LNCAP (cell line): ENCODE measurements around the gene APLF.

ENCODE experiments used
- TF ChIP-seq, protein P1 (sequence below): fragments of 450-650 bp; IDR thresholded peaks from 2 replicates; pipeline ENCODE4 v1.5.1; 2017; ENCODE audit warnings: mild to moderate bottlenecking

APLF gene

DNA sequence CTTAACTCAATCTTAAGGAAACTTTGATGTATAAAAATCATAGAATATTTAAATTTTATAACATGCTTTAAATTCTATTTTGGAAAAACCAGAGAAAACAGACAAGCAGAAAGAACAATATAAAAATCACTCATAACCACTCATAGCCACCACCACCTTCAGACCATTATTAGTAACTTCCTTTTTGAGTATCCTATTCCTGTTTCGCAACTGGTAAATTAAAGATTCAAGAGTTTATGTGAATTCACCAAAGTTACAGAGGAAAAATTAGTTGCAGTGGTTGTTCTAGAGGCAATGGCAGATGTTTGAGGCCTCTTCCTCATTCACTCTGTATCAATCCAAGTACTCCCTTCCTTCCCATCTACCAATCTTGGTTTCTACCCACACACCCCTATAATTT, 126.7 kb downstream of the APLF start:
- TF ChIP-seq, protein P1, sequence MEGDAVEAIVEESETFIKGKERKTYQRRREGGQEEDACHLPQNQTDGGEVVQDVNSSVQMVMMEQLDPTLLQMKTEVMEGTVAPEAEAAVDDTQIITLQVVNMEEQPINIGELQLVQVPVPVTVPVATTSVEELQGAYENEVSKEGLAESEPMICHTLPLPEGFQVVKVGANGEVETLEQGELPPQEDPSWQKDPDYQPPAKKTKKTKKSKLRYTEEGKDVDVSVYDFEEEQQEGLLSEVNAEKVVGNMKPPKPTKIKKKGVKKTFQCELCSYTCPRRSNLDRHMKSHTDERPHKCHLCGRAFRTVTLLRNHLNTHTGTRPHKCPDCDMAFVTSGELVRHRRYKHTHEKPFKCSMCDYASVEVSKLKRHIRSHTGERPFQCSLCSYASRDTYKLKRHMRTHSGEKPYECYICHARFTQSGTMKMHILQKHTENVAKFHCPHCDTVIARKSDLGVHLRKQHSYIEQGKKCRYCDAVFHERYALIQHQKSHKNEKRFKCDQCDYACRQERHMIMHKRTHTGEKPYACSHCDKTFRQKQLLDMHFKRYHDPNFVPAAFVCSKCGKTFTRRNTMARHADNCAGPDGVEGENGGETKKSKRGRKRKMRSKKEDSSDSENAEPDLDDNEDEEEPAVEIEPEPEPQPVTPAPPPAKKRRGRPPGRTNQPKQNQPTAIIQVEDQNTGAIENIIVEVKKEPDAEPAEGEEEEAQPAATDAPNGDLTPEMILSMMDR = no peak

DNA sequence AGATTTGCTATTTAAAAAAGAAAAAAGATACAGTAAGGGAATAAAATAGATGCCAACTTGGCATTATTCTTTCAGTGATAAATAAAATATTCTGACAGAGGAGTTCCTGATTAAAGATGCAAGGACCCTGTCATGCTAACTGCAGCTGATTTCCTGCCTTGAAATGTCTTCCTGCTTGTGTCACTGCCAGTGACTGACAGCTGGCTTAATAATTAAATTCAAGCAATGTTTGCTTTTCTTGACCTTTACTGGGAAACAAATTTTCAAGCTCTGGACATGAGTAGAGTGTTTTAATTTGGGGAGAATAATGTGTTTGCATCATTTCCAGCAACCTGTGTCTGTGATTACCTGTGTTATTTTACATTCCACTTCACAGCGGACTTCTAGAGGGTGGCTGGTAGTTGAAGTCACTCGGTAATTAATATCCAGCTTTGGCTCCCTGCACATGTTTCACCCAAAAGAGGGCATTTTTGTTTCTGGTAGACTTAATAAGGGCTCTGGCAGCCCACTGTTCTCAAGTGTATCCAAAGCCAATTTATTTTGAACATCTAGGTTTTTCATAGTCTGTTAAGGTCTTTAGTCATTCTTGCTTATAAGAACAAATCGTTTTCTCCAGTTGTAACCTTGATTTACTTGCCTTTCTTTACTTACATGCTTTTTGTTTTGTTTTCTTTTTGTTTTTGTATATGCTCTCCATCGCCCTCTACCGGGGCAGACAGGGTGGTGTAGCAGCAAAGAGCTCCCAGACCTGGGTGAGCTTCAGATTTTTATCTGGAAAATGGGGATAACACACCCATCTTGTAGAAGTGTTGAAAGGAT, 127.5 kb downstream of the APLF start:
- TF ChIP-seq, protein P1 = peak; percentile 72

DNA sequence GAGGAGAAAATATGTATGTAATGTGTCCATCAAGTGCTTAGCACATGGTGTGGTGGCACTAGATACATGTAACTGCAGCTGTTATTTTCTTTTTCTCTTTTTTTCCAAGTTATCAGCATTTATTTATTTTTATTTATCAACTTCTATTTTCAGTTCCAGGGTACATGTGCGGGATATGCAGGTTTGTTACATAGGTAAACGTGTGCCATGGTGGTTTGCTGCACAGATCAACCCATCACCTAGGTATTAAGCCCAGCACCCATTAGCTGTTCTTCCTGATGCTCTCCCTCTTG, 128.1 kb downstream of the APLF start:
- TF ChIP-seq, protein P1 = peak; percentile 9; the same call in 1 of the 2 replicates

DNA sequence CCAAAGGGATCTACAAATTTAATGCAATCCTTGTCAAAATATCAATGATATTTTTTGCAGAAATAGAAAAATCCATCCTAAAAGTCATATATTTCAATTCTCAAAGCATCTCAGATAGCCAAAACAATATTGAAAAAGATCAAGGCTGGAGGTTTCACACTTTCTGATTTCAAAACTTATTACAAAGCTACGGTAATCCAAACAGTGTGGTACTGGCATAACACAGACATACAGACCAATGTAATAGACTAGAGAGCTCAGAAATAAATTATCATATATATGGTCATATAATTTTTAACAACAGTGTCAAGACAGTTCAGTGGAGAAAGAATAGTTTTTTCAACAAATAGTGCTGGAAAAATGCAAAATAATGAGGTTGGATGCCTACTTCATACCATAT, 135.7 kb downstream of the APLF start:
- TF ChIP-seq, protein P1 = no peak

DNA sequence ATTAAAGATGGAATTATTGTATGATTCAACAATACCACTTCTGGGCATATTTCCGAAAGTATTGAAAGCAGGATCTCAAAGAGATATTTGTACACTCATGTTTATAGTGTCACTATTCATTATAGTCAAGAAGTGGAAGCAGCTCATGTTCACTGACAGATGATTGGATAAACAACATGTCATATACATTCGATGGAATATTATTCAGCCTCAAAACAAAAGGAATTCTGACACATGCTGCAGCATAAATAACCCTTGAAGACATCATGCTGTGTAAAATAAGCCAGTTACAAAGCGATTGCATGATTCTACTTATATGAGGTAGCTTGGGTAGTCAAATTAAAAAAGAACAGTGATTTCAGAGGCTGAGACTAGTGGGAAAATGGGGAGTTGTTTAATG, 136.7 kb downstream of the APLF start:
- TF ChIP-seq, protein P1 = no peak

DNA sequence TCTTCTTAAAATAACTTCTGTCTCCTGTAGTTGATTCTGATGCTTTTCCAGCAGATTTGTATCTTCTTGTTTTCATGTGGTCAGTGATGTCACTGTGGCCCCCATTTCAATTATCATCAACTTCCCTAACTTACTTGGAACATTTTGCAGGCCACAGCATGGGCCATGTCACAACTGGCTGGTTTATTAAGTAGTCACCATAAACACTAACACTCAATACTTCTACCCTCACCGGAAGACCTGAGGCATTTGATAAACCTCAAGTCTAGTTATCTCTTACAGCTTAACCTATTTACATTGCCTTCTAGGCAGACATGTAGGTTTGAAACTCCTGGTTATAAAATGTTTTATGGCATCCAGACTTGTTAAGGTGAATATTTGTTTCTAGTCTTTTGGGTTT, 138.6 kb downstream of the APLF start:
- TF ChIP-seq, protein P1 = no peak

DNA sequence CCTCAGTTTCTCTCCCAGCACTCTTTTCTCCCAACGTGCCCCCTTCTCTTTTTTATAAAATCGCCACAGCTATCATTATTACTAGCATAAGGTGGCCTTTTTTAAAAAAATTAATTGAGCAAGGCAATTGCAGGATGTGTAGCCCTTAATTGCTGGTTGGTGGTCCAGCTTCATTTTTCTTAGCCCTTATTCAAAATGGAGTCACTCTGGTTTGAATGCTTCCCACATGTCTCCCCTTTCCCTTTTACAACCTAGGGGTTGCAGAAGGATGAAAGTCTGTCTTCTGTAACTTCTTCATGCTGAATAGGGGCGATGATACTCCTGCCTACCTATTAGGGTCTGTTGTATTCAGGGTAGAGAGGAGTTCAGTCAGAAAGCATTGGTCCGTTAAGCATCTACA, 139.4 kb downstream of the APLF start:
- TF ChIP-seq, protein P1 = no peak

DNA sequence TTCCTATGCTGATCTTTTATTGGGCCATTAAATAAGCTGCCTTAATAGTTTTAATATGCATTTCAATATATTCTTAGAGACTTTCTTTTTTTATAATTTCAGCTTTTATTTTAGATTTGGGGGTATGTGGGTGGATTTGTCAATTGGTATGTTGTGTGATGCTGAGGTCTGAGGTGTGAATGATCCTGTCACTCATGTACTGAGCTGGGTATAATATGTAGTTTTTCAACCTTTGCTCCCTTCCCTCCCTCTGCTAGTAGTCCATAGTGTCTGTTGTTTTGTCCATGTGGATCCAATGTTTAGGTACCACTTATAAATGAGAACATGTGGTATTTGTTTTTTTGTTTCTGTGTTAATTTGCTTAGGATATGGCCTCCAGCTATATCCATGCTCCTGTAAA, 140.5 kb downstream of the APLF start:
- TF ChIP-seq, protein P1 = no peak
